Activated CD4-positive, CD25-positive, alpha-beta regulatory T cell treated with anti-CD3 and anti-CD28 coated beads, Interleukin-2, amount 50 U/mL, for 24 hours (primary cell): ENCODE results near the gene LRRC46.

ENCODE experiments used
- ATAC-seq, 2 donors: fragments of 150-1000 bp; cut with Tn5 transposase; one replicate each; pipeline ENCODE4 v1.10.0; 2021; ENCODE audit warnings: mild to moderate bottlenecking in 1 of 2, moderate library complexity in 1 of 2

The LRRC46 gene

GRCh38 chr17:47853616-47854015 lies 22.1 kb downstream of the LRRC46 start:
- ATAC-seq, result no peak

- ATAC-seq, result no peak
Observed at GRCh38 chr17:47855737-47856136, 24.3 kb downstream of the LRRC46 start.

- ATAC-seq, result no peak
Observed at GRCh38 chr17:47856830-47857229, 25.4 kb downstream of the LRRC46 start.

GRCh38 chr17:47857551-47858455 lies 26.3 kb downstream of the LRRC46 start:
- ATAC-seq, result no peak

- no peak for ATAC-seq
Observed at GRCh38 chr17:47860386-47860785, 28.9 kb downstream of the LRRC46 start.

GRCh38 chr17:47862621-47863440 lies 31.4 kb downstream of the LRRC46 start:
- ATAC-seq, result peak; percentile 31 to 52

- ATAC-seq, result peak; percentile 44 to 59
Observed at GRCh38 chr17:47864791-47865216, 33.3 kb downstream of the LRRC46 start.

GRCh38 chr17:47866941-47867340 lies 35.5 kb downstream of the LRRC46 start:
- no peak for ATAC-seq

GRCh38 chr17:47867813-47868533 lies 36.5 kb downstream of the LRRC46 start:
- no peak for ATAC-seq

- no peak for ATAC-seq
Observed at GRCh38 chr17:47869114-47869513, 37.6 kb downstream of the LRRC46 start.

- ATAC-seq, result no peak
Observed at GRCh38 chr17:47870056-47870455, 38.6 kb downstream of the LRRC46 start.

GRCh38 chr17:47871048-47871447 lies 39.6 kb downstream of the LRRC46 start:
- no peak for ATAC-seq

- ATAC-seq, result no peak
Observed at GRCh38 chr17:47872019-47872650, 40.7 kb downstream of the LRRC46 start.

- ATAC-seq, result no peak
Observed at GRCh38 chr17:47872651-47873161, 41.2 kb downstream of the LRRC46 start.

- no peak for ATAC-seq
Observed at GRCh38 chr17:47873200-47874090, 42.0 kb downstream of the LRRC46 start.

- no peak for ATAC-seq
Observed at GRCh38 chr17:47875011-47875985, 43.8 kb downstream of the LRRC46 start.

GRCh38 chr17:47877368-47878034 lies 46.0 kb downstream of the LRRC46 start:
- ATAC-seq, result no peak

GRCh38 chr17:47878203-47879027 lies 46.9 kb downstream of the LRRC46 start:
- no peak for ATAC-seq
